ENCODE data around the gene ZMYM4. TPM values are rescaled to one million over a fixed set of nuclear protein-coding genes. Genes with fewer than 3 reads are reported as not detected.
A peak's percentile ranks its signal among the peaks of the same experiment; 100 is the strongest.

ZMYM4 gene
- total RNA-seq, 6 donors from 2014 or later, result 17.6 to 47.1 (median 38.3) TPM

- H3K27ac ChIP-seq, result no peak overlapping the region
- H3K4me3 ChIP-seq, result no peak overlapping the region
- H3K36me3 ChIP-seq, result peaks cover 0 to 7% (median 0%) of the 10 kb centered on the region in 4 donors
- no peak for TF ChIP-seq CTCF (IDR thresholded peaks at IDR 0.05)
- no peak for TF ChIP-seq POLR2AphosphoS5 (IDR thresholded peaks at IDR 0.05)
- no peak for TF ChIP-seq POLR2A (IDR thresholded peaks at IDR 0.05)
- TF ChIP-seq EP300 (IDR thresholded peaks at IDR 0.05), result no peak
- no peaks in the 10 kb centered on the region for H3K9me3 ChIP-seq
- no peak for DNase-seq
- no peaks in the 10 kb centered on the region for H3K4me1 ChIP-seq
- no peaks in the 10 kb centered on the region for H3K27me3 ChIP-seq
- ATAC-seq (ENCODE audit: low FRiP score in 2 of 2), result no peak
- WGBS, 2 donors, result 67 to 71% methylated on average over 1 of the region's 1 CpG
Measured at GRCh38 chr1:35334485-35334884, 66.0 kb downstream of the ZMYM4 start.

- no peak for TF ChIP-seq POLR2A (IDR thresholded peaks at IDR 0.05)
- no peak for TF ChIP-seq EP300 (IDR thresholded peaks at IDR 0.05)
- TF ChIP-seq POLR2AphosphoS5 (IDR thresholded peaks at IDR 0.05), result no peak
- TF ChIP-seq CTCF (IDR thresholded peaks at IDR 0.05), result no peak
- Histone ChIP-seq H3K27me3 (no peaks in the 10 kb centered on the region), H3K4me1 (peaks cover 0 to 7% (median 3%) of the 10 kb centered on the region in 4 donors), H3K27ac (no peak overlapping the region), H3K4me3 (no peak overlapping the region), H3K36me3 (peaks cover 0 to 7% (median 0%) of the 10 kb centered on the region in 4 donors), H3K9me3 (no peaks in the 10 kb centered on the region)
- 98 to 100% methylated on average over 2 of the region's 2 CpGs for WGBS, 2 donors
- DNase-seq (no peak), ATAC-seq (ENCODE audit: low FRiP score in 2 of 2) (no peak)
Measured at GRCh38 chr1:35340519-35340918, 72.0 kb downstream of the ZMYM4 start.

GRCh38 chr1:35345439-35345981 is 77.0 kb downstream of the ZMYM4 start:
- DNase-seq (peak in 1 of 2 donors; percentile 83), ATAC-seq (ENCODE audit: low FRiP score in 2 of 2) (peak; percentile 62 to 65)
- Histone ChIP-seq H3K4me3 (peak overlapping the region in 3 of 4 donors; percentile 29 to 41 (median 40)), H3K27me3 (no peaks in the 10 kb centered on the region), H3K4me1 (peaks cover 0 to 13% (median 10%) of the 10 kb centered on the region in 4 donors), H3K36me3 (no peaks in the 10 kb centered on the region), H3K9me3 (no peaks in the 10 kb centered on the region), H3K27ac (peak overlapping the region; percentile 61 to 86 (median 82))
- peak in 1 of 6 experiments; percentile 18 for TF ChIP-seq CTCF (IDR thresholded peaks at IDR 0.05)
- no peak for TF ChIP-seq EP300 (IDR thresholded peaks at IDR 0.05)
- WGBS, 2 donors, result 43 to 63% methylated on average over 13 of the region's 13 CpGs

GRCh38 chr1:35350872-35351271 is 82.4 kb downstream of the ZMYM4 start:
- Histone ChIP-seq H3K36me3 (no peaks in the 10 kb centered on the region), H3K9me3 (no peaks in the 10 kb centered on the region), H3K27me3 (no peaks in the 10 kb centered on the region), H3K4me3 (no peak overlapping the region), H3K27ac (no peak overlapping the region), H3K4me1 (peaks cover 0 to 8% (median 4%) of the 10 kb centered on the region in 4 donors)
- no peak for TF ChIP-seq CTCF (IDR thresholded peaks at IDR 0.05)
- TF ChIP-seq POLR2AphosphoS5 (IDR thresholded peaks at IDR 0.05), result no peak
- TF ChIP-seq EP300 (IDR thresholded peaks at IDR 0.05), result no peak
- TF ChIP-seq POLR2A (IDR thresholded peaks at IDR 0.05), result no peak
- DNase-seq (no peak), ATAC-seq (ENCODE audit: low FRiP score in 2 of 2) (no peak)
- 80 to 92% methylated on average over 6 of the region's 6 CpGs for WGBS, 2 donors

- TF ChIP-seq POLR2AphosphoS5 (IDR thresholded peaks at IDR 0.05) (no peak), EP300 (IDR thresholded peaks at IDR 0.05) (no peak), CTCF (IDR thresholded peaks at IDR 0.05) (no peak), POLR2A (IDR thresholded peaks at IDR 0.05) (no peak)
- H3K4me1 ChIP-seq, result peaks cover 0 to 10% (median 2%) of the 10 kb centered on the region in 4 donors
- no peak overlapping the region for H3K27ac ChIP-seq
- no peak for DNase-seq
- H3K36me3 ChIP-seq, result peaks cover 0 to 9% (median 4%) of the 10 kb centered on the region in 4 donors
- H3K9me3 ChIP-seq, result no peaks in the 10 kb centered on the region
- no peaks in the 10 kb centered on the region for H3K27me3 ChIP-seq
- ATAC-seq (ENCODE audit: low FRiP score in 2 of 2), result no peak
- no peak overlapping the region for H3K4me3 ChIP-seq
Measured at GRCh38 chr1:35359995-35360394, 91.5 kb downstream of the ZMYM4 start.

Measured in upper lobe of left lung (tissue), 6 donors.